SU-DHL-6 (cell line): ENCODE results near the gene CABS1.

Source experiments
- H2AFZ ChIP-seq: fragments of 200-600 bp; sonication (generic); 2 replicates; pipeline ENCODE4 v1.6.1; 2014; ENCODE audit warnings: low read depth, mild to moderate bottlenecking, moderate library complexity, mixed read lengths, antibody characterized with exemption, low read length; ENCODE audit not compliant: severe bottlenecking
- H3F3A ChIP-seq: fragments of 200-600 bp; shearing (Covaris generic); 2 replicates; pipeline ENCODE4 v1.6.0; 2016; ENCODE audit warnings: antibody characterized with exemption, mild to moderate bottlenecking; ENCODE audit not compliant: insufficient read depth
- H3K27ac ChIP-seq: fragments of 200-600 bp; sonication (generic); 2 replicates; pipeline ENCODE4 v1.5.1; 2016; ENCODE audit warnings: low read depth, mild to moderate bottlenecking, low read length, moderate library complexity, mixed read lengths
- H3K27me3 ChIP-seq: fragments of 200-600 bp; sonication (generic), shearing (Covaris generic); 2 replicates; pipeline ENCODE4 v1.6.0; 2014; ENCODE audit warnings: mild to moderate bottlenecking, low read length
- H3K36me3 ChIP-seq: fragments of 200-600 bp; sonication (generic); 2 replicates; pipeline ENCODE4 v1.6.1; 2014; ENCODE audit warnings: mild to moderate bottlenecking, low read length, mixed read lengths
- H3K4me2 ChIP-seq: fragments of 300-600, 200-600 bp; shearing (Covaris generic), sonication (generic); 2 replicates; pipeline ENCODE4 v1.6.0; 2014; ENCODE audit warnings: low read length, low read depth, mild to moderate bottlenecking; ENCODE audit not compliant: poor library complexity, severe bottlenecking
- H3K4me3 ChIP-seq: fragments of 200-600 bp; sonication (generic); 2 replicates; pipeline ENCODE4 v1.5.1; 2014; ENCODE audit warnings: antibody characterized with exemption, low read length, mild to moderate bottlenecking, mixed read lengths; ENCODE audit not compliant: insufficient read depth, poor library complexity, severe bottlenecking
- H3K79me2 ChIP-seq: fragments of 200-600 bp; sonication (generic); 2 replicates; pipeline ENCODE4 v1.6.1; 2014; ENCODE audit warnings: mild to moderate bottlenecking, low read length, moderate library complexity; ENCODE audit not compliant: insufficient read depth
- H3K9ac ChIP-seq: fragments of 200-600 bp; sonication (generic); 2 replicates; pipeline ENCODE4 v1.7.0; 2014; ENCODE audit warnings: mild to moderate bottlenecking, low read length
- H3K9me2 ChIP-seq: fragments of 200-600 bp; sonication (generic); replicated peaks from 2 replicates; pipeline ENCODE4 v1.6.1; 2014; ENCODE audit warnings: low read length; ENCODE audit not compliant: insufficient read depth
- H3K9me3 ChIP-seq: fragments of 200-600 bp; sonication (generic); 2 replicates; pipeline ENCODE4 v1.6.1; 2014; ENCODE audit warnings: low read length, mixed read lengths; ENCODE audit not compliant: insufficient read depth
- H4K20me1 ChIP-seq: fragments of 200-600 bp; sonication (generic); 2 replicates; pipeline ENCODE4 v1.6.1; 2014; ENCODE audit warnings: low read depth, mild to moderate bottlenecking, antibody characterized with exemption, low read length, moderate library complexity, mixed read lengths
- EZH2phosphoT487 ChIP-seq: fragments of 200-600 bp; sonication (generic), shearing (Covaris generic); conservative IDR thresholded peaks from 2 replicates; pipeline ENCODE4 v1.6.1; 2018; ENCODE audit warnings: mild to moderate bottlenecking, antibody characterized with exemption, low read length, moderate library complexity, mixed read lengths
- TF ChIP-seq, protein P1 (sequence below): fragments of 200-600 bp; sonication (generic); IDR thresholded peaks from one replicate; pipeline ENCODE4 v1.5.1; 2017; ENCODE audit warnings: antibody characterized with exemption, mild to moderate bottlenecking, low read length, moderate library complexity; ENCODE audit not compliant: insufficient read depth, poor library complexity, severe bottlenecking

CABS1 gene

DNA sequence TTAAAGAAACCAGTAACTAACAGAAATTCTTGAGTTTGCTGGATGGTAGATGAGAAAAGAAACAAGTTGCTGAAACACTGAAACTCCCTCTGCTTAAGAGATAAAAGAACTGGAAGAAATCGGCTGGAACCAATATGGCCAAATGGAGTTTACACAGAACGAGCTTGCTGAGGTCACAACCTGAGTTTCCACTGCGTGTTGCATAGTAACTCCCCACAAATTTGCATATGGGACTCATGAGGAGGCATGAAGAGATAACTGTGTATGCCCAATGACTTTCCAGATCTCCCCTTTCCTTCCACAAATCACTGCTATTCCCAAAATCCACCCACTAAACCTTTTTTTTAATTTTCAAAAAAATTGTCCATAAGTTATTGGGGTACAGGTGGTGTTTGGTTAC is 38.0 kb downstream of the CABS1 start:
- H3K4me3 ChIP-seq = no peak overlapping the region
- H3F3A ChIP-seq = no peaks in the 10 kb centered on the region
- no peaks in the 10 kb centered on the region for H3K27me3 ChIP-seq
- H3K9me3 ChIP-seq = no peaks in the 10 kb centered on the region
- H2AFZ ChIP-seq = no peak overlapping the region
- H3K36me3 ChIP-seq = no peaks in the 10 kb centered on the region
- H3K9ac ChIP-seq = no peak overlapping the region
- H4K20me1 ChIP-seq = no peaks in the 10 kb centered on the region
- TF ChIP-seq EZH2phosphoT487 = no peak
- TF ChIP-seq, protein P1, sequence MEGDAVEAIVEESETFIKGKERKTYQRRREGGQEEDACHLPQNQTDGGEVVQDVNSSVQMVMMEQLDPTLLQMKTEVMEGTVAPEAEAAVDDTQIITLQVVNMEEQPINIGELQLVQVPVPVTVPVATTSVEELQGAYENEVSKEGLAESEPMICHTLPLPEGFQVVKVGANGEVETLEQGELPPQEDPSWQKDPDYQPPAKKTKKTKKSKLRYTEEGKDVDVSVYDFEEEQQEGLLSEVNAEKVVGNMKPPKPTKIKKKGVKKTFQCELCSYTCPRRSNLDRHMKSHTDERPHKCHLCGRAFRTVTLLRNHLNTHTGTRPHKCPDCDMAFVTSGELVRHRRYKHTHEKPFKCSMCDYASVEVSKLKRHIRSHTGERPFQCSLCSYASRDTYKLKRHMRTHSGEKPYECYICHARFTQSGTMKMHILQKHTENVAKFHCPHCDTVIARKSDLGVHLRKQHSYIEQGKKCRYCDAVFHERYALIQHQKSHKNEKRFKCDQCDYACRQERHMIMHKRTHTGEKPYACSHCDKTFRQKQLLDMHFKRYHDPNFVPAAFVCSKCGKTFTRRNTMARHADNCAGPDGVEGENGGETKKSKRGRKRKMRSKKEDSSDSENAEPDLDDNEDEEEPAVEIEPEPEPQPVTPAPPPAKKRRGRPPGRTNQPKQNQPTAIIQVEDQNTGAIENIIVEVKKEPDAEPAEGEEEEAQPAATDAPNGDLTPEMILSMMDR = no peak
- no peaks in the 10 kb centered on the region for H3K9me2 ChIP-seq
- H3K27ac ChIP-seq = no peak overlapping the region
- H3K79me2 ChIP-seq = no peaks in the 10 kb centered on the region
- H3K4me2 ChIP-seq = no peak overlapping the region

DNA sequence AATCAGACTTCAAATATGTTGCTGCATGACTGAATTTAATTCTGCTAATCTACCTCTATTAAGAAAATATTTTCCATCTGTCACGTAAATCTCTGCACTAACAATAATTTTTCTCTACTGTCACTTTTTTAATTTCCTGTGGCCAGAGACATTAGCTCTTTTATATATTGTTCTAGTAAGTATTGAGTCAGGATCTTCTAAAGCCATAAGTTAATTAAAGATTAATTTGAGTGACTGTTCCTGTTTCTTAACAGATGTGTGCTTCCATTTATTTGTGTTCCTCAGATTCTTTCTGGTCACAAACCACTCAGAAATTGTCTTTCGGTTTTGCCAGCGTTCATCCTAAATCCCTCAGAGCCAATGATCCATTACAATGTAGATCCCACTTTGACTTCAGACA is 45.8 kb downstream of the CABS1 start:
- TF ChIP-seq, protein P1 = no peak
- Histone ChIP-seq H2AFZ (no peak overlapping the region), H3K79me2 (no peaks in the 10 kb centered on the region)

GRCh38 chr4:70382691-70383181 is 48.0 kb downstream of the CABS1 start, which contains the start of gene SMR3B:
SMR3B (plus strand) TSS chr4:70383131; CDS start chr4:70384511, 1,380 bp downstream.
- TF ChIP-seq, protein P1 = no peak
- no peak for TF ChIP-seq EZH2phosphoT487
- no peaks in the 10 kb centered on the region for H3K79me2 ChIP-seq
- H3K27ac ChIP-seq = no peak within 1 kb of the TSS
- H3K27me3 ChIP-seq = no peaks in the 10 kb centered on the region
- no peaks in the 10 kb centered on the region for H3K9me3 ChIP-seq
- no peak within 1 kb of the TSS for H2AFZ ChIP-seq
- H3K36me3 ChIP-seq = no peaks in the 10 kb centered on the region
- no peak within 1 kb of the TSS for H3K4me2 ChIP-seq
- no peaks in the 10 kb centered on the region for H3F3A ChIP-seq
- no peaks in the 10 kb centered on the region for H4K20me1 ChIP-seq
- no peak within 1 kb of the TSS for H3K9ac ChIP-seq
- H3K9me2 ChIP-seq = no peaks in the 10 kb centered on the region
- H3K4me3 ChIP-seq = no peak within 1 kb of the TSS

More for the DNA sequence above, 45.8 kb downstream of the CABS1 start:
- H4K20me1 ChIP-seq = no peaks in the 10 kb centered on the region
- H3K9me2 ChIP-seq = no peaks in the 10 kb centered on the region
- H3K4me3 ChIP-seq = no peak overlapping the region
- H3K9ac ChIP-seq = no peak overlapping the region
- no peaks in the 10 kb centered on the region for H3K9me3 ChIP-seq
- H3K27ac ChIP-seq = no peak overlapping the region
- H3K36me3 ChIP-seq = no peaks in the 10 kb centered on the region
- no peaks in the 10 kb centered on the region for H3F3A ChIP-seq
- H3K27me3 ChIP-seq = no peaks in the 10 kb centered on the region
- no peak overlapping the region for H3K4me2 ChIP-seq
